Neural progenitor cell (in vitro differentiated cells): ENCODE results near the gene IL17REL. TPM values are rescaled to one million over a fixed set of nuclear protein-coding genes. Genes with fewer than 3 reads are reported as not detected.

Experiments
- DNase-seq: peaks from one replicate; pipeline ENCODE4 v3.0.0-alpha.2; 2016; ENCODE audit warnings: low spot score
- H2AFZ ChIP-seq: fragments of 200-600 bp; sonication (generic); replicated peaks from 2 replicates; pipeline ENCODE4 v1.6.1; 2016; ENCODE audit warnings: antibody characterized with exemption
- H3F3A ChIP-seq: fragments of 200-600 bp; sonication (generic); 2 replicates; pipeline ENCODE4 v1.6.1; 2016; ENCODE audit warnings: antibody characterized with exemption, low read depth
- H3K27ac ChIP-seq: fragments of 200-600 bp; sonication (generic); 2 replicates; pipeline ENCODE4 v1.5.1; 2016; ENCODE audit warnings: mild to moderate bottlenecking
- H3K27me3 ChIP-seq: fragments of 200-600 bp; sonication (generic); 2 replicates; pipeline ENCODE4 v1.6.1; 2016; ENCODE audit warnings: mild to moderate bottlenecking, moderate library complexity
- H3K36me3 ChIP-seq: fragments of 200-600 bp; sonication (generic); 2 replicates; pipeline ENCODE4 v1.5.1; 2016
- H3K4me1 ChIP-seq: fragments of 200-600 bp; sonication (generic); 2 replicates; pipeline ENCODE4 v1.6.1; 2016; ENCODE audit warnings: mixed run types
- H3K4me2 ChIP-seq: fragments of 200-600 bp; sonication (generic); 2 replicates; pipeline ENCODE4 v1.6.1; 2016
- H3K4me3 ChIP-seq: fragments of 200-600 bp; sonication (generic); 2 replicates; pipeline ENCODE4 v1.5.1; 2016
- H3K79me2 ChIP-seq: fragments of 200-600 bp; sonication (generic); 2 replicates; pipeline ENCODE4 v1.6.1; 2016; ENCODE audit warnings: low read depth
- H3K9ac ChIP-seq: fragments of 200-600 bp; sonication (generic); 2 replicates; pipeline ENCODE4 v1.6.1; 2016
- H3K9me3 ChIP-seq: fragments of 200-600 bp; sonication (generic); 2 replicates; pipeline ENCODE4 v1.5.1; 2016; ENCODE audit warnings: low read depth
- H4K20me1 ChIP-seq: fragments of 200-600 bp; sonication (generic); 2 replicates; pipeline ENCODE4 v1.6.1; 2016; ENCODE audit warnings: low read depth
- H3K27ac Mint-ChIP-seq: 3 replicates; pipeline ENCODE4 v1.8.0; 2021; ENCODE audit warnings: mixed read lengths
- H3K27me3 Mint-ChIP-seq: 2 replicates; pipeline ENCODE4 v1.8.0; 2022; ENCODE audit warnings: low read depth, mild to moderate bottlenecking, inconsistent platforms, moderate library complexity, mixed read lengths; ENCODE audit not compliant: insufficient read depth
- H3K36me3 Mint-ChIP-seq: 3 replicates; pipeline ENCODE4 v1.8.0; 2021; ENCODE audit warnings: mixed read lengths
- H3K4me1 Mint-ChIP-seq: 3 replicates; pipeline ENCODE4 v1.8.0; 2021; ENCODE audit warnings: mixed read lengths
- H3K4me3 Mint-ChIP-seq: 3 replicates; pipeline ENCODE4 v1.8.0; 2021; ENCODE audit warnings: mild to moderate bottlenecking, moderate library complexity, mixed read lengths
- H3K9me3 Mint-ChIP-seq: 3 replicates; pipeline ENCODE4 v1.8.0; 2020; ENCODE audit warnings: mixed read lengths
- EZH2 ChIP-seq: fragments of 200-600 bp; sonication (generic); IDR thresholded peaks from 2 replicates; pipeline ENCODE4 v1.6.1; 2017; ENCODE audit warnings: antibody characterized with exemption, mild to moderate bottlenecking, moderate library complexity
- EZH2phosphoT487 ChIP-seq: fragments of 200-600 bp; sonication (generic); IDR thresholded peaks from 2 replicates; pipeline ENCODE4 v1.6.1; 2017; ENCODE audit warnings: antibody characterized with exemption
- total RNA-seq: library from RNA; depleted of rRNA; stranded (reverse); fragments of >200 nt; gene quantifications from 2 replicates; pipeline ENCODE4 v1.2.3, GENCODE V29; 2015; ENCODE audit warnings: low replicate concordance
- TF ChIP-seq, protein P1 (sequence below): fragments of 200-600 bp; sonication (generic); IDR thresholded peaks from 2 replicates; pipeline ENCODE4 v1.5.1; 2017; ENCODE audit warnings: antibody characterized with exemption, mild to moderate bottlenecking

The IL17REL gene
- total RNA-seq, 1 donor from 2014 or later = not detected

GRCh38 chr22:50014053-50014501 is 1.5 kb upstream of the IL17REL start:
- DNase-seq = no peak
- H3K27me3 ChIP-seq = peaks cover 100% of the 10 kb centered on the region
- peak overlapping the region; percentile 77 for H3K4me2 ChIP-seq

GRCh38 chr22:50011447-50012210 is 936 bp downstream of the IL17REL start:
- H3K27ac ChIP-seq = no peak overlapping the region
- no peak overlapping the region for H3K27ac Mint-ChIP-seq
- peaks cover 28% of the 10 kb centered on the region for H3K27me3 Mint-ChIP-seq
- no peak overlapping the region for H3K9ac ChIP-seq
- no peaks in the 10 kb centered on the region for H3K79me2 ChIP-seq
- no peaks in the 10 kb centered on the region for H3K36me3 ChIP-seq
- no peak overlapping the region for H3K4me3 ChIP-seq
- no peaks in the 10 kb centered on the region for H4K20me1 ChIP-seq
- no peaks in the 10 kb centered on the region for H3K36me3 Mint-ChIP-seq
- peak overlapping the region; percentile 49 for H3K4me2 ChIP-seq
- DNase-seq = no peak
- H3K4me3 Mint-ChIP-seq = no peak overlapping the region
- peaks cover 2% of the 10 kb centered on the region for H3K4me1 Mint-ChIP-seq
- TF ChIP-seq, protein P1, sequence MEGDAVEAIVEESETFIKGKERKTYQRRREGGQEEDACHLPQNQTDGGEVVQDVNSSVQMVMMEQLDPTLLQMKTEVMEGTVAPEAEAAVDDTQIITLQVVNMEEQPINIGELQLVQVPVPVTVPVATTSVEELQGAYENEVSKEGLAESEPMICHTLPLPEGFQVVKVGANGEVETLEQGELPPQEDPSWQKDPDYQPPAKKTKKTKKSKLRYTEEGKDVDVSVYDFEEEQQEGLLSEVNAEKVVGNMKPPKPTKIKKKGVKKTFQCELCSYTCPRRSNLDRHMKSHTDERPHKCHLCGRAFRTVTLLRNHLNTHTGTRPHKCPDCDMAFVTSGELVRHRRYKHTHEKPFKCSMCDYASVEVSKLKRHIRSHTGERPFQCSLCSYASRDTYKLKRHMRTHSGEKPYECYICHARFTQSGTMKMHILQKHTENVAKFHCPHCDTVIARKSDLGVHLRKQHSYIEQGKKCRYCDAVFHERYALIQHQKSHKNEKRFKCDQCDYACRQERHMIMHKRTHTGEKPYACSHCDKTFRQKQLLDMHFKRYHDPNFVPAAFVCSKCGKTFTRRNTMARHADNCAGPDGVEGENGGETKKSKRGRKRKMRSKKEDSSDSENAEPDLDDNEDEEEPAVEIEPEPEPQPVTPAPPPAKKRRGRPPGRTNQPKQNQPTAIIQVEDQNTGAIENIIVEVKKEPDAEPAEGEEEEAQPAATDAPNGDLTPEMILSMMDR = no peak
- TF ChIP-seq EZH2 = no peak
- TF ChIP-seq EZH2phosphoT487 = no peak
- peaks cover 4% of the 10 kb centered on the region for H3F3A ChIP-seq
- peaks cover 2% of the 10 kb centered on the region for H3K9me3 Mint-ChIP-seq
- no peak overlapping the region for H2AFZ ChIP-seq
- H3K4me1 ChIP-seq = peaks cover 15% of the 10 kb centered on the region
- peaks cover 90% of the 10 kb centered on the region for H3K27me3 ChIP-seq
- no peaks in the 10 kb centered on the region for H3K9me3 ChIP-seq

More at GRCh38 chr22:50014053-50014501, 1.5 kb upstream of the IL17REL start:
- Mint-ChIP-seq H3K36me3 (no peaks in the 10 kb centered on the region), H3K9me3 (peaks cover 2% of the 10 kb centered on the region), H3K27me3 (peaks cover 31% of the 10 kb centered on the region), H3K4me1 (peaks cover 2% of the 10 kb centered on the region), H3K4me3 (no peak overlapping the region), H3K27ac (no peak overlapping the region)
- no peaks in the 10 kb centered on the region for H3K79me2 ChIP-seq
- H3K9me3 ChIP-seq = no peaks in the 10 kb centered on the region
- no peaks in the 10 kb centered on the region for H3K36me3 ChIP-seq
- TF ChIP-seq, protein P1 = no peak
- no peak for TF ChIP-seq EZH2phosphoT487
- TF ChIP-seq EZH2 = no peak
- H3K27ac ChIP-seq = no peak overlapping the region
- H3K9ac ChIP-seq = no peak overlapping the region
- H3K4me3 ChIP-seq = no peak overlapping the region
- H2AFZ ChIP-seq = no peak overlapping the region
- H4K20me1 ChIP-seq = no peaks in the 10 kb centered on the region
- peaks cover 10% of the 10 kb centered on the region for H3K4me1 ChIP-seq
- no peaks in the 10 kb centered on the region for H3F3A ChIP-seq

DNA sequence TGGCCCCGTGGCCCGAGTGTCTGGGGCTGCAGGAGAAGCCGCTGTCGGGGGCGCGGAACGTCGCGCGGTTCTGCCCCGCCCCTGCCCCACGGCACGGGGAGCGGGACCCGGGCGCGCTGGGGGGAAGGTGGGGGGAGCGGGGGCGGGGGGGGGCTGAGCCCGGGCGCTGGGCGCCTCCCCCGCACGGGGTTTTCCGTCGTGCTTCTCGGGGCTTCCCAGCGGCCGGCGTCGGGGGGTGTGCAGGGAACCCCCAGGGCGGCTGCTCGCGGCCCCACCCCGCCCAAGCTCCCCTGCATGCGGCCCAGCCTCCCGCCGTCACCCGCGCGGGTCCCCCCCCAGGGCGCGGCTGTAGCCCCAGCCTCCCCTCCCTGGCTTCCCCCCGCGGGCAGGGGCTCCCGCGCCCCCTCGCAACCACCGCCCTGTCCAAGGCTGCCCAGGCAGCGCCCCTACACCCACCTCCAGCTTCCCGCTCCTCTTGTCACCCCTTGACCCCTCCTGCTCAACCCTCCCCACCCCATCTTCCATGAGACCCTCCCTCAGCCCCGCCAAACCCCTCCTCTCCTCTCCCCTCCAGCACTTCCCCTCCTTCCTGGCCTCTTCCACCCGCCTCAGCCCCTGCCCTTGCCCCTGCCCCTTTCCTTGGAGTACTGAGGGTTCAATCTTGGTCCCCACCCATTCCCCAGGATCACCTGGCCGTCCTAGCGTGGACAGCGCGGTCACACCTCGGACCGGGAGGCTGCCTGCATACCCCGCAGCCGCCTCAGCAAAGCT is 1.7 kb downstream of the IL17REL start:
- no peak for DNase-seq
- TF ChIP-seq EZH2 = peak; percentile 48
- TF ChIP-seq EZH2phosphoT487 = peak; percentile 34
- TF ChIP-seq, protein P1 = no peak
- peaks cover 2% of the 10 kb centered on the region for H3K9me3 Mint-ChIP-seq
- Histone ChIP-seq H3K4me1 (peaks cover 15% of the 10 kb centered on the region), H3K4me3 (peak overlapping the region; percentile 9), H3F3A (peaks cover 4% of the 10 kb centered on the region), H3K79me2 (no peaks in the 10 kb centered on the region), H3K9me3 (no peaks in the 10 kb centered on the region), H3K4me2 (peak overlapping the region; percentile 49), H3K9ac (no peak overlapping the region), H3K36me3 (no peaks in the 10 kb centered on the region), H3K27ac (no peak overlapping the region), H4K20me1 (no peaks in the 10 kb centered on the region), H2AFZ (no peak overlapping the region), H3K27me3 (peaks cover 82% of the 10 kb centered on the region)
- no peak overlapping the region for H3K4me3 Mint-ChIP-seq
- H3K27me3 Mint-ChIP-seq = peaks cover 25% of the 10 kb centered on the region
- peaks cover 2% of the 10 kb centered on the region for H3K4me1 Mint-ChIP-seq
- no peak overlapping the region for H3K27ac Mint-ChIP-seq
- H3K36me3 Mint-ChIP-seq = no peaks in the 10 kb centered on the region
